ENCODE results near the gene TTYH2.

DNA sequence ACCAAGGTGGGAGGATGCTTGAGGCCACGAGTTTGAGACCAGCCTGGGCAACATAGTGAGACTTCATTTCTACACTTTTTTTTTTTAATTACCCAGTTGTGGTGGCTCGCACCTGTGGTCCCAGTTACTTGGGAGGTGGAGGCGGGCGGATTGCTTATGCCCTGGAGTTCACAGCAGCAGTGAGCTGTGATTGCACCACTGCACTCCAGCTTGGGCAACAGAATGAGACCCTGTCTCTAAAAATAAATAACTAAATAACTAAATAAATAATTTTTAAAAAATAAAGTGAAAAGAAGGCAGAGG lies 70.0 kb downstream of the TTYH2 start:
- TF ChIP-seq, protein P1, sequence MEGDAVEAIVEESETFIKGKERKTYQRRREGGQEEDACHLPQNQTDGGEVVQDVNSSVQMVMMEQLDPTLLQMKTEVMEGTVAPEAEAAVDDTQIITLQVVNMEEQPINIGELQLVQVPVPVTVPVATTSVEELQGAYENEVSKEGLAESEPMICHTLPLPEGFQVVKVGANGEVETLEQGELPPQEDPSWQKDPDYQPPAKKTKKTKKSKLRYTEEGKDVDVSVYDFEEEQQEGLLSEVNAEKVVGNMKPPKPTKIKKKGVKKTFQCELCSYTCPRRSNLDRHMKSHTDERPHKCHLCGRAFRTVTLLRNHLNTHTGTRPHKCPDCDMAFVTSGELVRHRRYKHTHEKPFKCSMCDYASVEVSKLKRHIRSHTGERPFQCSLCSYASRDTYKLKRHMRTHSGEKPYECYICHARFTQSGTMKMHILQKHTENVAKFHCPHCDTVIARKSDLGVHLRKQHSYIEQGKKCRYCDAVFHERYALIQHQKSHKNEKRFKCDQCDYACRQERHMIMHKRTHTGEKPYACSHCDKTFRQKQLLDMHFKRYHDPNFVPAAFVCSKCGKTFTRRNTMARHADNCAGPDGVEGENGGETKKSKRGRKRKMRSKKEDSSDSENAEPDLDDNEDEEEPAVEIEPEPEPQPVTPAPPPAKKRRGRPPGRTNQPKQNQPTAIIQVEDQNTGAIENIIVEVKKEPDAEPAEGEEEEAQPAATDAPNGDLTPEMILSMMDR (IDR thresholded peaks at IDR 0.05): no peak
- no peak for TF ChIP-seq POLR2A (IDR thresholded peaks at IDR 0.05)

All from uterus (tissue), 2 donors.